Duodenal mucosa (tissue), 2 donors: Measurements from ENCODE around the gene STX12.

Source experiments
- H3K27ac ChIP-seq: one replicate; pipeline ENCODE4 v1.7.0; 2013; ENCODE audit warnings: low read depth, low read length
- H3K27me3 ChIP-seq, 2 donors: one replicate each; pipeline ENCODE4 v1.7.0; 2013; ENCODE audit warnings: low read length in 2 of 2, control low read depth in 1 of 2; ENCODE audit not compliant: insufficient read depth in 2 of 2, control insufficient read depth in 1 of 2
- H3K36me3 ChIP-seq, 2 donors: one replicate each; pipeline ENCODE4 v1.7.0; 2013; ENCODE audit warnings: low read length in 2 of 2, control low read depth in 1 of 2; ENCODE audit not compliant: insufficient read depth in 2 of 2, control insufficient read depth in 1 of 2
- H3K4me1 ChIP-seq, 2 donors: one replicate each; pipeline ENCODE4 v1.7.0; 2013; ENCODE audit warnings: low read length in 2 of 2, control low read depth in 1 of 2; ENCODE audit not compliant: insufficient read depth in 2 of 2, control insufficient read depth in 1 of 2
- H3K4me3 ChIP-seq, 2 donors: one replicate each; pipeline ENCODE4 v1.7.0; 2013; ENCODE audit warnings: low read length in 2 of 2, low read depth in 1 of 2
- H3K9ac ChIP-seq, 2 donors: one replicate each; pipeline ENCODE4 v1.7.0; 2013; ENCODE audit warnings: low read length in 2 of 2, low read depth in 1 of 2
- H3K9me3 ChIP-seq, 2 donors: one replicate each; pipeline ENCODE4 v1.7.0; 2013; ENCODE audit warnings: low read length in 2 of 2, control low read depth in 1 of 2; ENCODE audit not compliant: control insufficient read depth in 1 of 2

Gene STX12

GRCh38 chr1:27752360-27752759, 20.7 kb upstream of the STX12 start:
- no peak overlapping the region for H3K9ac ChIP-seq
- H3K36me3 ChIP-seq: peaks cover 35 to 57% of the 10 kb centered on the region in 2 donors

GRCh38 chr1:27755286-27755685, 17.7 kb upstream of the STX12 start:
- no peak overlapping the region for H3K4me3 ChIP-seq
- H3K9ac ChIP-seq: no peak overlapping the region
- no peaks in the 10 kb centered on the region for H3K4me1 ChIP-seq
- H3K27ac ChIP-seq: no peak overlapping the region
- no peaks in the 10 kb centered on the region for H3K9me3 ChIP-seq
- peaks cover 28 to 60% of the 10 kb centered on the region in 2 donors for H3K36me3 ChIP-seq
- no peaks in the 10 kb centered on the region for H3K27me3 ChIP-seq

More at GRCh38 chr1:27752360-27752759, 20.7 kb upstream of the STX12 start:
- no peaks in the 10 kb centered on the region for H3K9me3 ChIP-seq
- H3K27me3 ChIP-seq: no peaks in the 10 kb centered on the region
- no peaks in the 10 kb centered on the region for H3K4me1 ChIP-seq
- no peak overlapping the region for H3K27ac ChIP-seq
- H3K4me3 ChIP-seq: no peak overlapping the region

- Histone ChIP-seq H3K27ac (no peak overlapping the region), H3K9ac (no peak overlapping the region), H3K4me1 (no peaks in the 10 kb centered on the region), H3K4me3 (no peak overlapping the region), H3K27me3 (no peaks in the 10 kb centered on the region), H3K36me3 (peaks cover 22 to 56% of the 10 kb centered on the region in 2 donors), H3K9me3 (no peaks in the 10 kb centered on the region)
These were observed 17.2 kb upstream of the STX12 start for GRCh38 chr1:27755865-27756264.

- Histone ChIP-seq H3K4me3 (no peak overlapping the region), H3K36me3 (peaks cover 24 to 50% of the 10 kb centered on the region in 2 donors), H3K9ac (no peak overlapping the region)
These were observed 13.8 kb upstream of the STX12 start for GRCh38 chr1:27759236-27759635.

GRCh38 chr1:27760426-27760825, 12.6 kb upstream of the STX12 start:
- Histone ChIP-seq H3K4me1 (no peaks in the 10 kb centered on the region), H3K27ac (no peak overlapping the region), H3K36me3 (peaks cover 19 to 39% of the 10 kb centered on the region in 2 donors), H3K9ac (no peak overlapping the region), H3K27me3 (no peaks in the 10 kb centered on the region), H3K9me3 (no peaks in the 10 kb centered on the region), H3K4me3 (no peak overlapping the region)

More at GRCh38 chr1:27759236-27759635, 13.8 kb upstream of the STX12 start:
- Histone ChIP-seq H3K27ac (no peak overlapping the region), H3K27me3 (no peaks in the 10 kb centered on the region), H3K9me3 (no peaks in the 10 kb centered on the region), H3K4me1 (no peaks in the 10 kb centered on the region)

- Histone ChIP-seq H3K36me3 (peaks cover 10 to 23% of the 10 kb centered on the region in 2 donors), H3K9ac (no peak overlapping the region), H3K4me1 (no peaks in the 10 kb centered on the region), H3K27me3 (no peaks in the 10 kb centered on the region), H3K4me3 (no peak overlapping the region), H3K9me3 (no peaks in the 10 kb centered on the region), H3K27ac (no peak overlapping the region)
These were observed 11.0 kb upstream of the STX12 start for GRCh38 chr1:27762033-27762432.

- peaks cover 10 to 18% of the 10 kb centered on the region in 2 donors for H3K36me3 ChIP-seq
- no peak overlapping the region for H3K9ac ChIP-seq
- H3K4me1 ChIP-seq: no peaks in the 10 kb centered on the region
- no peak overlapping the region for H3K4me3 ChIP-seq
- no peak overlapping the region for H3K27ac ChIP-seq
- H3K27me3 ChIP-seq: no peaks in the 10 kb centered on the region
- H3K9me3 ChIP-seq: no peaks in the 10 kb centered on the region
These were observed 9.7 kb upstream of the STX12 start for GRCh38 chr1:27763358-27763757.

- no peaks in the 10 kb centered on the region for H3K27me3 ChIP-seq
- H3K36me3 ChIP-seq: no peaks in the 10 kb centered on the region
- no peak overlapping the region for H3K4me3 ChIP-seq
- H3K4me1 ChIP-seq: peaks cover 4 to 17% of the 10 kb centered on the region in 2 donors
- H3K27ac ChIP-seq: no peak overlapping the region
- no peaks in the 10 kb centered on the region for H3K9me3 ChIP-seq
- H3K9ac ChIP-seq: no peak overlapping the region
These were observed 2.7 kb upstream of the STX12 start for GRCh38 chr1:27770293-27770830.

- peak overlapping the region; percentile 42 to 61 for H3K9ac ChIP-seq
These were observed 735 bp upstream of the STX12 start for GRCh38 chr1:27772036-27772931.

GRCh38 chr1:27773826-27774445, 917 bp downstream of the STX12 start:
- peaks cover 4 to 24% of the 10 kb centered on the region in 2 donors for H3K4me1 ChIP-seq
- no peaks in the 10 kb centered on the region for H3K36me3 ChIP-seq
- H3K9ac ChIP-seq: peak overlapping the region; percentile 99
- H3K9me3 ChIP-seq: no peaks in the 10 kb centered on the region
- H3K27me3 ChIP-seq: no peaks in the 10 kb centered on the region
- peak overlapping the region; percentile 96 to 97 for H3K4me3 ChIP-seq
- peak overlapping the region; percentile 96 for H3K27ac ChIP-seq

More at GRCh38 chr1:27772036-27772931, 735 bp upstream of the STX12 start:
- H3K36me3 ChIP-seq: no peaks in the 10 kb centered on the region
- no peaks in the 10 kb centered on the region for H3K27me3 ChIP-seq
- no peaks in the 10 kb centered on the region for H3K9me3 ChIP-seq
- peak overlapping the region; percentile 96 to 97 for H3K4me3 ChIP-seq
- H3K27ac ChIP-seq: peak overlapping the region; percentile 96
- peaks cover 4 to 17% of the 10 kb centered on the region in 2 donors for H3K4me1 ChIP-seq
